ENCODE data around the gene DNAJC18. TPM values are rescaled to one million over a fixed set of nuclear protein-coding genes. Genes with fewer than 3 reads are reported as not detected.
A peak's percentile ranks its signal among the peaks of the same experiment; 100 is the strongest.

The DNAJC18 gene
- total RNA-seq, 2 experiments from 2014 or later = 4.5 to 6.8 TPM

DNA sequence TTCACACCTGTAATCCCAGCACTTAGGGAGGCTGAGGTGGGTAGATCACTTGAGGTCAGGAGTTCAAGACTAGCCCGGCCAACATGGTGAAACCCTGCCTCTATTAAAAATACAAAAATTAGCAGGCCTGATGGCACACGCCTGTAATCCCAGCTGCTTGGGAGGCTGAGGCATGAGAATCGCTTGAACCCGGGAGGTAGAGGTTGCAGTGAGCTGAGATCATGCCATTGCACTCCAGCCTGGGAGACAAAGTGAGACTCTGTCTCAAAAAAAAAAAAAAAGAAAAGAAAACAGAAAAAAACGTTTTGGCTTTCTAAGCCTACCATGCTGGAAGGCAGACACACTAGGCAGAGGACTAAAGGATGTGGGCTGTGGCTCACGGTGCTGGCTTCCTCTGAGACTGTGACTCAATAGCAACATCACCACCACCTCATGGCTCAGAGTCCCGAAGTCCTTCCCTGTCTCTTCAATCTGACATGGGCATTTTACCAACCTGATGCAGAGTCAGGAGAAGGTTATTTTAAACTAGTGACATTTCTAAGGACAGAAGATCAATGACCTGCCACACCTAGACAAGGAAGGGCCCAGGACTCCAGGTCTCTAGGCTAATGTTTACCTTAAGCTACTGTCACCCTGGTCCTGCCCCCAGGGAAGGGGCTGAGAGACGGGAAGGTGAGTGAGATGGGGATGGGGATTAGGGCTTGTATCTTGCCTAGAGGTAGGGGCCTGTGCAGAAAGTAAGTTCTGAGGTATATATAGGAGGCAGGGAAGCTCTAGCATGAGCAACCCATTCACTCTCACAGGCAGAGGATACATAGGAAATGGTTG, 19.5 kb upstream of the DNAJC18 start:
- ChIA-PET POLR2A (interaction anchor here (0.6 kb wide), 1 partner anchor 140 kb away, joined by 3 read pairs; no protein-coding TSS in a partner anchor), CTCF (interaction anchor here (0.7 to 4.6 kb wide), 12 partner anchors 10 to 59 kb away, joined by 3 to 14 read pairs (median 4); partner anchors contain the start of genes DNAJC18 and STING1)
- no peaks in the 10 kb centered on the region for H3K9me3 Mint-ChIP-seq
- H3K4me1 Mint-ChIP-seq = peaks cover 71% of the 10 kb centered on the region
- H3K27ac Mint-ChIP-seq = peak overlapping the region; percentile 92
- H3K4me3 Mint-ChIP-seq = peak overlapping the region; percentile 58
- DNase-seq = peak; percentile 89
- no peaks in the 10 kb centered on the region for H3K36me3 Mint-ChIP-seq (ENCODE audit: low read depth)
- H3K27me3 Mint-ChIP-seq = no peaks in the 10 kb centered on the region

DNA sequence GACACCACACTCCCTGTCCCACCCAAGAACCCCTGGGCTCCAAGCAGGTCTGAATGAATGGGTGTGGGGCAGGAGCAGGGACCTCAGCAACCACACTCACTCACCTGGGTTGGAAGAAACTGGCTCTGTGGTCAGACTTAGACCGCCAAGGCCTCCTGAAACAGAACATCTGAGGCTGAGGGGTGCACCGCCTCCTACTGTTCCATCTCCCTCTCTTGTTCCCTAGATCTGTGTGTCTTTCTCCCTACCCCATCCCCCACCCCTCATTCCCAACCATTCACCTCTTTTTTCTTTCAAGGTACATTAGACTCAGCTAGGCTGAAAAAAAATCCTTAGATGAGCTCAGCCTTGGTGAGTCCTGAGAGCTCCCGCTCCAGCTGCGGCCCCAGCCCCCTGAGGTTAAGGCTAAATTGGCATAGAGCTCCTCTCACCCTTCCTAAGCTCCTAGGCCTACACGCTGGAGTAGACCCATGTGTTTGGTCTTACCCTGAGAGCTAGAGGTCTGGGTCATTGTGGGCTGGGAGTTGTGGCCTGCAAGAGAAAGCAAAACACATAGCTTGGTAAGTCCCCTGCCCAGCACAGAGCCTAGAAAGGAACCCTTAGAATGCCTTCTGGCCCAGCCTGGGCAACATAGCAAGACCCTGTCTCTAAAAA, 18.5 kb upstream of the DNAJC18 start:
- H3K4me3 Mint-ChIP-seq = no peak overlapping the region
- H3K36me3 Mint-ChIP-seq (ENCODE audit: low read depth) = no peaks in the 10 kb centered on the region
- H3K9me3 Mint-ChIP-seq = no peaks in the 10 kb centered on the region
- ChIA-PET CTCF (interaction anchor here (0.7 to 4.6 kb wide), 9 partner anchors 11 to 66 kb away, joined by 3 to 14 read pairs (median 4); partner anchors contain the start of genes DNAJC18 and STING1), POLR2A (no interaction called here)
- H3K4me1 Mint-ChIP-seq = peaks cover 74% of the 10 kb centered on the region
- DNase-seq = no peak
- no peaks in the 10 kb centered on the region for H3K27me3 Mint-ChIP-seq
- peak overlapping the region; percentile 92 for H3K27ac Mint-ChIP-seq

DNA sequence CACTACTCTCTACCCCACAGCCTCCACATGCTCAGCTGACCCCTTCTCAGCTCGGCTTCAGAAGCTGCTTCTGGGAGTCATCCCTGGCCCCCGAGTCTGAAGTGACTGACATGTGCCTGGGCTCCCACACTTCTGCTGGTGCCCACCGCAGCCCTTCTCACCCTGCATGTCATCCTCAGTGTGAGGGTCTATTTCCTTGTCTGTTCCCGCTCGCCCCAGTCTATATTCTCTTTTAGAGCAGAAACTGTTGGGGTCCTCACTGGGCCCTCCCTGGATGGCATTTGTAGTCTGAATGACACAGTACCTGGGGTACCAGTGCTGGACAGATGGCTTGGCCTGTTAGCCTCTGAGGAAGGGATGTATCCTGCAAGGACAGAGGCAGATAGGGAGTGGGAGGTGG, 17.9 kb upstream of the DNAJC18 start:
- peak overlapping the region; percentile 92 for H3K27ac Mint-ChIP-seq
- H3K36me3 Mint-ChIP-seq (ENCODE audit: low read depth) = no peaks in the 10 kb centered on the region
- peaks cover 74% of the 10 kb centered on the region for H3K4me1 Mint-ChIP-seq

DNA sequence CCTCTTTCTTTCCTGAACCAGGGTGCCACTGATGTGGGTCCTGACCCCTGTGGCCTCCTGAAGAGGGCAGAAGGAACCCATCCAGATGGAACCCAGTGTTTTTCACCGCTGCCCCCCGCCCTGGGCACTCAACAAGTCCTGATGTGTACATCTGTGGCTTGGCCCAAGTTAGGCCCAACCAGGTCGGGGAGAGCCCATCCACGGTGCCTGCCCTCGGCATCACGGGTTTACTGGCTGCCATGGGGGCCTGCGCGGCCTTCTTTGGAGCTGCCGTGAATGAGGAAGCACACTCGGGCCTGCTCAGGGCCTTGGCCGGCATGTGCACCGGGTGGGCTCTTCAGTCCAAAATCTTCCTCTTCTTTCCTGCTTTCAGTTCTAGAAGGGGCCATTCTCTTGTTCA, 17.5 kb upstream of the DNAJC18 start:
- Mint-ChIP-seq H3K36me3 (ENCODE audit: low read depth) (no peaks in the 10 kb centered on the region), H3K27me3 (no peaks in the 10 kb centered on the region), H3K27ac (peak overlapping the region; percentile 92), H3K9me3 (no peaks in the 10 kb centered on the region), H3K4me3 (no peak overlapping the region), H3K4me1 (peaks cover 74% of the 10 kb centered on the region)
- DNase-seq = no peak
- ChIA-PET CTCF (interaction anchor here (1.1 to 4.6 kb wide), 4 partner anchors 11 to 34 kb away, joined by 3 to 14 read pairs (median 8); partner anchors contain the start of genes DNAJC18 and SMIM33), POLR2A (no interaction called here)

More for the DNA sequence above, 17.9 kb upstream of the DNAJC18 start:
- no peak for DNase-seq
- Mint-ChIP-seq H3K4me3 (no peak overlapping the region), H3K9me3 (no peaks in the 10 kb centered on the region), H3K27me3 (no peaks in the 10 kb centered on the region)
- CTCF ChIA-PET = interaction anchor here (0.7 to 4.6 kb wide), 6 partner anchors 12 to 65 kb away, joined by 3 to 14 read pairs (median 5); partner anchors contain the start of genes SMIM33 and STING1
- POLR2A ChIA-PET = no interaction called here

DNA sequence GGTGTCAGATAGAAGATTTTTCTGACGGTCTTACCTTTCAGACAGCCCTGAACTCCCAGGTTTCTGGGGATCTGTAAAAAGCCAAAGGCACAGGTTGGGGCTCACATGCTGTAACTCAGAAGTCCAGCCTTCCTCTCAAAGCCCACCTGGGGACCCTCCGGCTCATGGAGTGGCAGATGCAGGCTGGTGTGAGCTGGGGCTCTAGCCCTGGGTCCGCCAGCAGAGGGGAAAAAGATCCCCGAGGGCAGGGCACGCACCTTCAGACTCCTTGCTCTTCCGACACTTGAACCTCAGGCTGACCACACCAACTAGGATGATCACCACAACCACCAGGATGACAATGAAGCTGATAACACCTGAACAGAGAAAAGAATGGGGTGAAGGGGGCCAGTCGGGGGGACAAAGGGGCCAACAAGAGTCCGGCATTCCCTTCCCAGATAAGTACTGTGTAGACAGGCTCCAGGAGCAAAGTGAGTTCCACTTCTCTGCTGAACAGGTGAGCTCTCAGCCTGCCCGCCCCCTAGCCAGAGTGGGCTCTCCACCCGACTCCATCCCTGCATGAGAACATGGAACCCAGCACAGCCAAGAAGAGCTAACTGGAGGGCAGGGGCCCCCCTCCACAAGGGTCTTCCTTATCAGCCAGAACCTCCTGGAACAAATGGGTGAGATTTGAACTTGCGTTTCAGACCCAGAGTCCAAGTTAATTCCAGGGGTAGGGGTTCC, 15.4 kb upstream of the DNAJC18 start:
- DNase-seq = no peak
- POLR2A ChIA-PET = no interaction called here

DNA sequence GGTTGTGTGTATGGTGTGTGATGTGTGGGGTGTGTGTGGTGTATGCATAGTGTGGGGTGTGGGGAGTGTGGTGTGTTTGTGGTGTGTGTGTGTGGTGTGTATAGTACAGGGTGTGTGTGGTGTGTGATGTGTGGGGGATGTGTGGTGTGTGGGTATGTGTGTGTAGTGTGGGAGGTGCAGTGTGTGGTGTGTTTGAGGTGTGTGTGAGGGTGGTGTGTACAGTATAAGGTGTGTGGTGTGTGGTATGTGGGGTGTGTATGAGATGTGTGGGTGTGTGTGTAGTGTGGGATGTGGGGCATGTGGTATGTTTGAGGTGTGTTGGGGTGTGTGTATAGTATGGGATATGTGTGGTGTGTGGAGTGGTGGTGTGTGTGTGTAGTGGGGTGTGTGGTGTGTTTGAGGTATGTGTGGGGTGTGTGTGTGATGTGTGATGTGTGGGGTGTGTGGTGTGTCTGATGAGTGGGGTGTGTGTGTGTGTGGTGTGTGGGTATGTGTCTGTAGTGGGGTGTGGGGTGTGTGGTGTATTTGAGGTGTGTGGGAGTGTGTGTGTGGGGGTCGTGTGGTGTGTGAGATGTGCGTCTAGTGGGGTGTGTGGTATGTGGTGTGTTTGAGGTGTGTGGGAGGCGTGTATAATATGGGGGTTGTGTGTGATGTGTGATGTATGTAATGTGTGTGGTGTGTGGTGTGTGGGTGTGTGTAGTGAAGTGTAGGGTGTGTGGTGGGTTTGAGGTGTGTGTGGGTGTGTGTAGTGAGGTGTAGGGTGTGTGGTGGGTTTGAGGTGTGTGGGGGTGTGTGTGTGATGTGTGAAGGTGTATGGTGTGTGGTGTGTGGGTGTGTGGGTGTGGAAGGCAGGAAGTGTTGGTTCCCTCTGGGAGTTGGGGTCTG, 14.6 kb upstream of the DNAJC18 start:
- Mint-ChIP-seq H3K27me3 (no peaks in the 10 kb centered on the region), H3K9me3 (peaks cover 2% of the 10 kb centered on the region), H3K4me1 (peaks cover 49% of the 10 kb centered on the region), H3K27ac (peak overlapping the region; percentile 7), H3K36me3 (ENCODE audit: low read depth) (peaks cover 2% of the 10 kb centered on the region), H3K4me3 (no peak overlapping the region)
- ChIA-PET CTCF (interaction anchor here (1.0 to 2.7 kb wide), 4 partner anchors 15 to 33 kb away, joined by 3 to 11 read pairs (median 4); partner anchors contain the start of genes DNAJC18 and SMIM33), POLR2A (no interaction called here)
- no peak for DNase-seq

More for the DNA sequence above, 15.4 kb upstream of the DNAJC18 start:
- Mint-ChIP-seq H3K36me3 (ENCODE audit: low read depth) (no peaks in the 10 kb centered on the region), H3K9me3 (no peaks in the 10 kb centered on the region), H3K27me3 (no peaks in the 10 kb centered on the region), H3K27ac (peak overlapping the region; percentile 77), H3K4me1 (peaks cover 55% of the 10 kb centered on the region), H3K4me3 (no peak overlapping the region)
- CTCF ChIA-PET = interaction anchor here (1.0 to 4.6 kb wide), 6 partner anchors 9 to 34 kb away, joined by 3 to 14 read pairs (median 4); partner anchors contain the start of genes DNAJC18 and SMIM33

DNA sequence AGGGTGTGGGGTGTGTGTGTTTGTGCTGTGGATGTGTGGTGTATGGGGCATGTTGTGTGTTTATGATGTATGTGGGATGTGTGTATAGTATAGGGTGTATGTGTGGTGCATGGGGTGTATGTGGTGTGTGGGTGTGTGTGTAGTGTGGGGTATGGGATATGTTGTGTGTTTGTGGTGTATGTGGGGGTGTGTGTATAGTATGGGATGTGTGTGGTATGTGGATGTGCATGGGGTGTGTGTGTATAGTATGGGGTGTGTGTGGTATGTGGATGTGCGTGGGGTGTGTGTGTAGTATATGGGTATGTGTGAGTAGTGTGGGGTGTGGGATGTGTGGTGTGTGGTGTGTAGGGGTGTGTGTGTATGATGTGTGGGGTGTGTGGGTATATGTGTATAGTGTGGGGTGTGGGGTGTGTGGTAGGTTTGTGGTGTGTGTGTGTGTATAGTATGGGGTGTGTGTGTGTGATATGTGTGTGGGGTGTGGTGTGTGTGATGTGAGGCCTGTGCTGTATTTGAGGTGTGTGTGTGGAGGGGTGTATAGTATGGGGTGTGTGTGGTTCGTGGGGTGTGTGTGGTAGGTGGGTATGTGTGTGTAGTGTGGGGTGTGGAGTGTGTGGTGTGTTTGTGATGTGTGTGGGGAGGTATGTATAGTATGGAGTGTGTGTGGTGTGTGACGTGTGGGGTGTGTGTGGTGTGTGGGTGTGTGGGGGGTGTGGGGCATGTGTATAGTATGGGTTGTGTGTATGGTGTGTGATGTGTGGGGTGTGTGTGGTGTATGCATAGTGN, 12.7 kb upstream of the DNAJC18 start:
- POLR2A ChIA-PET = no interaction called here
- DNase-seq = no peak
- H3K4me1 Mint-ChIP-seq = peaks cover 52% of the 10 kb centered on the region
- H3K9me3 Mint-ChIP-seq = peaks cover 4% of the 10 kb centered on the region
- peaks cover 6% of the 10 kb centered on the region for H3K36me3 Mint-ChIP-seq (ENCODE audit: low read depth)
- H3K4me3 Mint-ChIP-seq = no peak overlapping the region
- no peaks in the 10 kb centered on the region for H3K27me3 Mint-ChIP-seq
- CTCF ChIA-PET = no interaction called here
- H3K27ac Mint-ChIP-seq = no peak overlapping the region

DNA sequence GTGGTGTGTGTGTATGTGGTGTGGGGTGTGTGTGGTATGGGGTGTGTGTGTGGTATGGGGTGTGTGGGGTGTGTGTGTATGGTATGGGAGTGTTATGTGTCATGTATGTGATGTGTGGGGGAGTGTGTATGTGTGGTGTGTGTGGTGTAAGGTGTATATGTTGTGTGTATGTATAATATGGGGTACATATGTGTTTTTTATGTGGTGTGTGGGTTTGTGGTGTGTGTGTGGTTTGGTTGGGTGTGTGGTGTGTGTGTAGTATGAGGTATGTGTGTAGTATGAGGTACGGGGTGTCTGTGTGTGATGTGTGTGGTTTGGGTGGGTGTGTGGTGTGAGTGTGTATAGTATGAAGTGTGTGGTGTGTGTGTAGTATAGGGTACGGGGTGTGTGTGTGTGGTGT, 11.9 kb upstream of the DNAJC18 start:
- H3K4me3 Mint-ChIP-seq = no peak overlapping the region
- H3K9me3 Mint-ChIP-seq = peaks cover 5% of the 10 kb centered on the region
- peaks cover 9% of the 10 kb centered on the region for H3K36me3 Mint-ChIP-seq (ENCODE audit: low read depth)
- DNase-seq = no peak
- H3K27me3 Mint-ChIP-seq = no peaks in the 10 kb centered on the region
- H3K27ac Mint-ChIP-seq = no peak overlapping the region
- CTCF ChIA-PET = interaction anchor here (0.8 to 1.5 kb wide), 3 partner anchors 14 to 47 kb away, joined by 3 to 5 read pairs (median 3); partner anchors contain the start of gene SPATA24
- POLR2A ChIA-PET = no interaction called here
- peaks cover 54% of the 10 kb centered on the region for H3K4me1 Mint-ChIP-seq

DNA sequence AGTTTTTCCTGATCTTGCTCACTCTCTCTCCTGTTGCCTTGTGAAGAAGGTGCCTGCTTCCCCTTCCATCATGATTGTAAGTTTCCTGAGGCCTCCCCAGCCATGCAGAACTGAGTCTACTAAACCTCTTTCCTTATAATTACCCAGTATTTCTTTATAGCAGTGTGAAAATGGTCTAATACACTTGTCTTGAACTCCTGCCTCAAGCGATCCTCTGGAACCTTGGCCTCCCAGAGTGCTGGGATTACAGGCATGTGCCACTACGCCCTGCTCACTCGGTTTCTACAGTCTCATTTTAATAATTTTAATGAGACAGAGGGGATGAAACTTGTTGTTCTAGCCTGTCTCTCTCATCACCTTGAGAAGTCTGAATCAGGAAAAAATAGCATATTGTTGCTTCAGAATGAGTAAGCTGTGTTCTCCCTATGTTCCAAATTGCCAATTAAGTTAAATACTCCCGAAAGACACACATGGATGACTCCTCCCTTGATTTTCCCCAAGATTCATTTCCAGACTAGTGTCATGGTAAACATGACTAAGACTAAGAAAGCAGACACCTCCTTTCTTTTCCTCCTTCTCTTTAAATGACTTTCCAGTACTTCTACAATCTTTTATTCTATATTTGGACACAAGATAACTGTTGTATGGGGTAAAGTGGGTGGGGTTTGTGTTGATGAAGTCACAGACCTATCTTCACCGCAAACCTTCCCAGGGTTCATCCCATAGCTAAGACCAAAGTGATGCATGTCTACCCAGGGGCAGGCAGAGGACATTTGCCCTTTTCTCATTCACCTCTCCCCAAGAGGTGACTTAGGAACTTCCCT, 7.8 kb upstream of the DNAJC18 start:
- H3K4me1 Mint-ChIP-seq = peaks cover 62% of the 10 kb centered on the region
- ChIA-PET CTCF (interaction anchor here (1.3 to 2.6 kb wide), 3 partner anchors 9 to 35 kb away, joined by 3 to 13 read pairs (median 5); partner anchors contain the start of gene DNAJC18), POLR2A (interaction anchor here (0.6 kb wide), 1 partner anchor 42 kb away, joined by 3 read pairs; no protein-coding TSS in a partner anchor)
- H3K27me3 Mint-ChIP-seq = no peaks in the 10 kb centered on the region
- DNase-seq = no peak
- H3K27ac Mint-ChIP-seq = peak overlapping the region; percentile 63
- H3K9me3 Mint-ChIP-seq = peaks cover 5% of the 10 kb centered on the region
- peaks cover 9% of the 10 kb centered on the region for H3K36me3 Mint-ChIP-seq (ENCODE audit: low read depth)
- no peak overlapping the region for H3K4me3 Mint-ChIP-seq

DNA sequence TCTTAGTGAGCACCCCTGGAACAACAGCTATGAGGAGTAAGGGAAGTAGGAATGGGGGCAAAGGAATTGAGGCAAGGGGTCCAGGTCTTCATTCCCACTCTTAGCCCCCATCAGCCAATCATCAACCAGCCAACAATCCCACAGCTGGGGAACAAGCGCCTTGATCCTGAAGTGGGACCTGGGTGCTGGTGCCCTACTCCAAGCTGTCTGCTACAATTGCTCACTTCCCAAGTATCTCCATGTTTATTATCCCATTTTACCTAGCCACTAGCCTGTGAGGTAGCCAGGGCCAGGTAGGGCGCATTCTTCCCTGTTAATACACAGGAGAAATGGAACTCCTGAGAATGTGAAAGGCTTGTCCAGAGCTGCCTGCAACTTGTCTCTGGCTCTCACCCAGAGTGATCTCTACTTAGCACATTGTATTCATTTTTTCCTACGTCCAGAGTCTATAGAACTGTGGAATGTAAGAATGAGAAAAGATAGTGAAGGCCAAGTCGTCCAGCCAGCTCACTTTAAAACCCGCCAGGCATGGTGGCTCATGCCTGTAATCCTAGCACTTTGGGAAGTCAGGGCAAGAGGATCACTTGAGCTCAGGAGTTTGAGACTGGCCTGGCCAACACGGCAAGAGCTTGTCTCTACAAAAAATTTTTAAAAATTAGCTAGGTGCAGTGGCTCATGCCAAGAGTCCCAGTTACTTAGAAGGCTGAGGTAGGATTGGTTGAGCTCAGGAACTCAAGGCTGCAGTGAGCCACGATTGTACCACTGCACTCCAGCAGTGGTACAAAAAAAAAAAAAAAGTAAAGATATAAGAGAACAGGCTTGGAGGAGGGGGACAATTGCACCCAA, 6.2 kb upstream of the DNAJC18 start:
- no peak overlapping the region for H3K4me3 Mint-ChIP-seq
- no peak overlapping the region for H3K27ac Mint-ChIP-seq

More for the DNA sequence above, 6.2 kb upstream of the DNAJC18 start:
- peaks cover 9% of the 10 kb centered on the region for H3K36me3 Mint-ChIP-seq (ENCODE audit: low read depth)
- CTCF ChIA-PET = interaction anchor here (1.0 to 2.2 kb wide), 8 partner anchors 10 to 191 kb away, joined by 3 to 14 read pairs (median 4); no protein-coding TSS in a partner anchor
- POLR2A ChIA-PET = no interaction called here
- peaks cover 5% of the 10 kb centered on the region for H3K9me3 Mint-ChIP-seq
- no peaks in the 10 kb centered on the region for H3K27me3 Mint-ChIP-seq
- peaks cover 71% of the 10 kb centered on the region for H3K4me1 Mint-ChIP-seq
- DNase-seq = no peak

Data from activated CD4-positive, alpha-beta T cell treated with anti-CD3 and anti-CD28 coated beads, Interleukin-2, amount 10 ng/mL, durations not matched to agents 7 days and 5 days (primary cell).